SK-N-DZ (cell line): ENCODE measurements around the gene PIK3R3.

Source experiments
- DNase-seq: peaks from one replicate; pipeline ENCODE4 v3.0.0-alpha.2; 2015; ENCODE audit warnings: low spot score

PIK3R3 gene

GRCh38 chr1:46030074-46030870, 102.2 kb downstream of the PIK3R3 start:
- DNase-seq: no peak

GRCh38 chr1:46027788-46028573, 104.4 kb downstream of the PIK3R3 start:
- DNase-seq: no peak

GRCh38 chr1:46026531-46026930, 105.9 kb downstream of the PIK3R3 start:
- DNase-seq: no peak

DNA sequence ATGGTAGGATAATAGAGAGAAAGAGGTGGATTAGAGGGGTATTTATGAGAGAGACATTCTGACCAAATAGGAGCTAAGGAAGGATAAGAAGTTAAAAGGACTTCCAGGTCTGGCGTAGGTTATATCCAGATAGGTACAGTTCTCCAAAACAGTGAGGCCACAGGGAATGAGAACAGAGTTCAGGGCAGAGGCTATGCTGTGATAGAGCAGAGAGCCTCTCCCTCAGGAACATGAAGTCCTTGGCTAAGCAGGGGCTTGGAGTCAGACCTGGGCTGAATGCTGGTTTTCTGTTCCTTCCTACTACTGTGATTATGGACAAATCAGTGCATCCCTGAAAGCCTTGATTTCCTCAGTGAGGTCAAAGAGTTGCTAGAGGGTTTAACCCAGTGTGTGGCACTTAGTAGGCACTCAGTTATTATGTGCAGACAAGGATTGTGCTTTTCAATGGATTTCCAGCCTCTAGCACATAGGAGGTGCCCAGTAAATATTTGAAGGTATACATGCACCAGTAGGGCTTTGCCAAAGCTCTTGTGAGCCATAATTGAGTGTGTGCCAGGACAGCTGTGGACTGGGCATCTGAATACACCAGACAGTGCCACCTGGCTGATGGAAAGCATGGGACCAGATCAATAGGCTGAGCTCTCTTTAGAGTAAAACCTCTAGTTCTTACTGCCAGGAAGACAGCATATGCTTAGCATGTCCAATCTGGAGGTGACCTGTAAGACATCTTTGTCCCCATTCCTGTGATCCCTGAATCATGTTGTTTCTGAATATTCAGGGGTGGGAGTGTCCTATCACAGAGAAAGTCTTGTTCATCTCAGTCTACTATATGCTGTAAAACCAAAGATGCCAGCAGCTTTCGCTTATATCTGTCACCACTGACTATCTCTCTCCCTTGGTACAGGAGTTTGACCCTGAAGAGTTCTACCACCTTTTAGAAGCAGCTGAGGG, 111.1 kb downstream of the PIK3R3 start:
- no peak for DNase-seq

GRCh38 chr1:46020010-46020409, 112.4 kb downstream of the PIK3R3 start:
- no peak for DNase-seq

- no peak for DNase-seq
These were observed 113.1 kb downstream of the PIK3R3 start for GRCh38 chr1:46019348-46019747.

DNA sequence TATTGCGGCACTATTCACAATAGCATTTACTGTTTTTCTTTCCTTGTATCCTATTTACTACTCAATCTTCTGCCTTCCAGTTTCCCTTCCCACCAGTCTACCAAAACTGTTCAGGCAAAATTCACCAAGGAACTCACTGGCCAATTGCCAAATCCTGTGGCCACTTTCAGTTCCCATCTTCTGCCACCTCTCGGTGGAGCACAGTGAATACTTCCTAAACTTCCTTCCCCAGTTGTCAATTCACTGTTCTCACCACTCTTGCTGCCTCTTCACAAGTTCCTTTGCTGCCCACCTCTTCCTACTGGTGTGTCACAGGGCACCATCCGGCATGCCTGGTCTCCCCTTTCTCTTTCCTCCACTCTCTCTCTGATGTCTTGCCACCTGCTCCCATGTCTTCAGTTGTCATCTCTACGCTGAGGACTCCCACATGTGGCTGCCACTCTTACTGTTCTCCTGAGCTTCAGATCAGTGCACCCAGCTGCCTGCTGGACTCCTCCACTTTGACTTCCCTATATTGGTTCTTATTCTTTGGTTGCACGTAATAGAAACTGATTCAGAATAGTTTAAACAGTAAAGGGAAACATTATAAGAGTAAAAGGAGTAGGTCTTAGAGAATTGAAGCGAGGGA, 114.4 kb downstream of the PIK3R3 start:
- no peak for DNase-seq

DNA sequence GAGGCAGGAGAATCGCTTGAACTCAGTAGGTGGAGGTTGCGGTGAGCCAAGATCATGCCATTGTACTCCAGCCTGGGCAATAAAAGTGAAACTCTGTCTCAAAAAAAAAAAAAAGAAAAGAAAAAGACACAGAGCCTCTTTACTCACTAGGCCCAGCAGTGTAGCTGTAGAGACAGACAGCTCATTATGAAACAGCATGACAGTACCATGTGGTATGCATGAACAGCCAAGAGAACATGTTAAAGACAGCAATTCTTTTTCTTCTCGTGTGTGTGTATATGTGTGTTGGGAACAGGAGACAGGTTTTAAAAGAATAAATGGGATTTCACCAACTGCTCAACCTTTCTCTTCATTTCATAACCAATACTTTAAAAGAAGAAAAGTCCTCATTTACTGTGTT, 118.8 kb downstream of the PIK3R3 start:
- no peak for DNase-seq

DNA sequence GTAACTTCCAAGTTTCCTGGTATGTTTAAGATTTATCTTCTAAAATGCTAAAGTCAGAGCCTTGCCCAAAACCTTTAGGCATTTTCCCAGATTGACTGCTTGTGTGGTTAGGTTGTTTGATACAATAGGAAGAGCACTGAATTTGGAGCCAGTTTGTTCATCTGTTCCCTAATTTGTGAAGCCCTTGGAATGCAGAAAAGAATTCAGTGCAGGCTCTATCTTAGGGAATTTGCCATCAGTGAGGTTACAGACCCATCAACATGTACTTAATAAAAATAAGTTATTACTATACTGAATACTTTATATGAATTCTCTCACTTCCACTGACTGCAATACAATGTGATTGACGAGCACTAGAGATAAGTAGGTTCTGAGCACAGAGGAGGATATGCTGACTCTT, 120.2 kb downstream of the PIK3R3 start:
- DNase-seq: no peak

- DNase-seq: no peak
These were observed 121.2 kb downstream of the PIK3R3 start for GRCh38 chr1:46011121-46011695.

DNA sequence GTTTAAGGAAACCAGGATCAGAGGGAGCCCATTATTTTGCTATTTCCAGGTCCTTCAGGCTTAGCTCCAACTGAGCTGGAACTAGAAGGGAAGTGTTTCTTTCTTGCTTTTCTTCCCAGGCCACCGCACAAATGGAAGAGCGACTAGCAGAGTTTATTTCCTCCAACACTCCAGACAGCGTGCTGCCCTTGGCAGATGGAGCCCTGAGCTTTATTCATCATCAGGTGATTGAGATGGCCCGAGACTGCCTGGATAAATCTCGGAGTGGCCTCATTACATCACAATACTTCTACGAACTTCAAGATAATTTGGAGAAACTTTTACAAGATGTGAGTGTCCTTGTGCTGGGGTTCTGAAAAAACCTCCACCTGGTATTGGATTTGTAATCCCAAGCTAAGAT, 121.8 kb downstream of the PIK3R3 start:
- DNase-seq: no peak

DNA sequence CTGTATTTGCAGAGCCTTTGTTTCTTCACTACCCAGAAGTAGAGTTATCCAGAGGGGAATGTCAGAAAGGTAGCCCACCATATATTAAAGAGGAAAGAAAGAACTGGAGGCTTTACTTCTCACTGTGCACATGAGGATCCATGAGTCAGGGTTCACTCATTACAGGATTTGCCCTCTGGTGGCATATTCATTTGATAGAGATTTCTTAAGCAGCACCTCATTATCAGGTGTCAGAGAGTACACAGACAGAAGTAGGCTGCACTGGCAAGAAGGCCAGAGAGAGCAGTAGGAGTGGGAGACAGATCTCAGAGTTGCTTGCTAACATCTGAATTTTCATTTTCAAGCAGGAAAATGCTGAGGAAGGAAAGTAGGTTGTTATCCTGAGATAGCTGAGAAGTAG, 123.8 kb downstream of the PIK3R3 start:
- DNase-seq: no peak

GRCh38 chr1:46005594-46005993, 126.8 kb downstream of the PIK3R3 start:
- DNase-seq: no peak

DNA sequence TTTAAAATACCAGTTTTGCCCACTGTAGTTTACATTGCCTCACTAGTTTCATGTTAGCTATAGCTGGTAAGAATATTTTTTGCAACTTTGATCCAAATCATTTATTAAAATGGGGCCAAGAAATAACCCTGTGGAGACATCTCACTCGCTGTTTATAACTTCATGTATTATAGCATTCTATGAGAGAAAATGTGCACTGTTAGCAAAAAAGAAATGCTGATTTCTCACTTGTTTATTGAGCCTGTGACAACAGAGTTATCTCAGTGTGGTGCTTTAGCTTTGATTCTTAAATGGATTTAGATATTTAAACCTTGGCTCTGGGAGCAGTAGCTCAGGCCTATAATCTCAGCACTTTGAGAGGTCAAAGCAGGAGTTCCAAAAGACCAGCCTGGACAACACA, 127.9 kb downstream of the PIK3R3 start:
- DNase-seq: no peak

DNA sequence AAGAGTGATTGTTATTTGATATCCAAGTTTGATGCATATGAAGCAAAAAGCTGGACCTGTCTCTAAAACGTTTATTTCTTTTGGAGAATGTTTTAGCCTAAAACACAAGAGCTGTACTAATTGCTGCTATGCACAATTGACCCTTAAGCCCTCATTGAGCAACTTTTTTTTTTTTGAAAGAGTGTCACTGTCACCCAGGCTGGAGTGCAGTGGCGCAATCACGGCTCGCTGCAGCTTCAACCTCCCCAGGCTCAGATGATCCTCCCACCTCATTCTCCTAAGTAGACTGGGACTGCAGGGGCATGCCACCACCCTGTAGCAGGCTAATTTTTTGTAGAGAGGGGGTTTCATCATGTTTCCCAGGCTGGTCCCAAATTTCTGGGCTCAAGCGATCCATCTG, 129.1 kb downstream of the PIK3R3 start:
- no peak for DNase-seq

GRCh38 chr1:46002551-46003150, 129.8 kb downstream of the PIK3R3 start:
- DNase-seq: no peak

- DNase-seq: no peak
These were observed 131.2 kb downstream of the PIK3R3 start for GRCh38 chr1:46001081-46001785.

- no peak for DNase-seq
These were observed 132.9 kb downstream of the PIK3R3 start for GRCh38 chr1:45999507-45999906.

- no peak for DNase-seq
These were observed 134.3 kb downstream of the PIK3R3 start for GRCh38 chr1:45998020-45998617.

DNA sequence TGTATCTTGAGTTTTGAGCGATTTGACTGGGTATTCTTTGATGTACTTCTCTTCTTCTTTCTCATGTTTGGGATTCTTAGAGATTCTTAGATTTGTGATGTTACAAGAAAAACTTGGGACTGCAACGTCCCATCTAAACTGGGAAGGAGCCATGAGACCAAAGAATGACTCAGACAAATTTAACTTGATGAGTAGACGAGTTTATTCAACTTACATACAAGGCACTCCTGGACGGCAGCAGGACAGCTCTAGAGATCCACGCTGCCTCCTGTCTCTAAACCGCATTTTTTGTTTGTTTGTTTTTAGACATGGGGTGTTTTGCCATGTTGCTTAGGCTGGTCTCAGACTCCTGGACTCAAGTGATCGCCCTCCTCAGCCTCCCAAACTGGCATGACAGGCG, 137.1 kb downstream of the PIK3R3 start:
- no peak for DNase-seq
